NCI-H1436 (cell line): ENCODE data around the gene MNT.
A peak's percentile ranks its signal among the peaks of the same experiment; 100 is the strongest.

Experiments used
- DNase-seq: peaks from one replicate; lab custom pipeline; 2025; lab: John Stamatoyannopoulos, UW

The MNT gene

GRCh38 chr17:2415081-2415480, 14.2 kb upstream of the MNT start:
- DNase-seq: no peak

DNA sequence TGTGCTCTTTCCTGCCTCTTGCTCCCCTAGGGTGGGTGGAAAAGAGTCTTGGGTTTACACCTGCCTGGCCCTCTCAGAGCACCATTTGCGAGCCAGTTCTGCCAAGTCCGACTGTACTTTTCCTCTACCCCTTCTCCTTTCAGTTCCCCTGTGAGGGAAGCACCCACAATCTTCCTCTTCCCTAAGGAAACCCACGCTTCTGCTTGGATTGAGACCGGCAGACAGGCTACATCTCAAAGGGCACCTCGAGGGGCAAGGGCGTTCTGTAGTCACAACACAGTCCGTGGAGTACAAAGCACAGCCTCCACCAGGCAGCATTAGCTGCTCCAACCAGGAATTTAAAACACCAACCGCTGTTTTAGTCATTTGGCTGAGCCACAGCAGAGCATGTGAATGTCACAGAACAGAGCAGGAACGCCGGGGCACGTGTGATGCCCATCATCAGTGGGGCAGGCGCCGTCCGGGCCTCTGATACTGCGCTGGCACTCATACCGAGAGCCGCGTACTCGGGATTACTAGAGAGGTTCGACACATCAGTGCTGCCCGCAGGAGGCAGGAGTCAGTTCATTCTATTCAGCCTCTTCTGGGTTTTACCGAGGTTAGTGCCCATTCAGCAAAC, 13.7 kb upstream of the MNT start:
- DNase-seq: no peak

- DNase-seq: no peak
These were observed 11.7 kb upstream of the MNT start for GRCh38 chr17:2412561-2413021.

DNA sequence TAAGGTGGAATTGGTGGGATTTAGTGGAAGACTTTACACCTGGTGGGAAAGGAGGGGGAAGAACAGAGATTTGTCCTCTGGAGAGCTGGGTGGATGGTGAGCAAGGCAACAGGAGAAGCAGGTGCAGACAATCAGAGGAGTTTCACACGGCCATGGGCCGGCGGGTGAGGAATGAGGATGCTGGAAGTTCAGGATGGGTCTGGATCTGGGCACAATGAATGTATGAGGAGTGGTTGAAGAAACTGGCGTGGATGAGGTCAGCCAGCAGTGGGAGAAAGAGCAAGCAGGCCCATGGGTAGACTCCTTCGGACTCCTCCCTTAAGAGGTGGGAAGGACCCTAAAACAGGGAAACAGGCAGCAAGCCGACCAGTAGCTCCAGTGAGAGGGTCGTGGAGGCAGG, 10.1 kb upstream of the MNT start:
- DNase-seq: no peak

- DNase-seq: no peak
These were observed 6.3 kb upstream of the MNT start for GRCh38 chr17:2406903-2407790.

- no peak for DNase-seq
These were observed 5.5 kb upstream of the MNT start for GRCh38 chr17:2406271-2406902.

DNA sequence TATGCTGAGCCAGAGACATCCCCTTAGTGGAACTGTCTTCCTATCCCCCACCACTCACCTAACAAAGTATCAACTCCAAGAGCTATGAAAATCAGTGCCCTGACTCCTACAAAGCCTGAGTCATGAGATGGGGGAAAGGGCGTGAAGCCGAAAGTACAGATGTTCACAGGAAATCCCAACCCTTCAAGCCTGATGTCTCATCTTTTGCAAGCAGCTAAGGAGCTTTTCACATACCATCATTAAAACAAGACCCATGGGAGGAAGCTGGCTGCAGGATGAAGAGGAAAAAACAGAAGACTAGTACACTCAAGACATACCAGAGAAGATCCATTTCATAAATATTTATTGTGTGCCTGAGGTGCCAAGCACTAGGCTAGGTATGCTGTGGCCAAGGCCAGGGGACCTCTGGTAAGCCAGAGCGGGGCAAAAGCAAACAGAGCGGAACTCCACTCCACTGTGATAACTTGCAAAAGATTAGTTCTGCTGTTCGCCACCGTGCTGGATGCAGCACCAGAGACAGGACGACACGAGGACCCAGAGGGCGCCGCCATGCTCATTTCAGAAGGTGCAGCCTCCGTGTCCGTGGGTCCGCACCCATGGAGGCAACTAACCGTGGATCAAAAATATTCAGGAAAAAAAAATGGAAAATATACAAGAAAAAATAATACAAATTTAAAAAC, 4.5 kb upstream of the MNT start:
- no peak for DNase-seq

DNA sequence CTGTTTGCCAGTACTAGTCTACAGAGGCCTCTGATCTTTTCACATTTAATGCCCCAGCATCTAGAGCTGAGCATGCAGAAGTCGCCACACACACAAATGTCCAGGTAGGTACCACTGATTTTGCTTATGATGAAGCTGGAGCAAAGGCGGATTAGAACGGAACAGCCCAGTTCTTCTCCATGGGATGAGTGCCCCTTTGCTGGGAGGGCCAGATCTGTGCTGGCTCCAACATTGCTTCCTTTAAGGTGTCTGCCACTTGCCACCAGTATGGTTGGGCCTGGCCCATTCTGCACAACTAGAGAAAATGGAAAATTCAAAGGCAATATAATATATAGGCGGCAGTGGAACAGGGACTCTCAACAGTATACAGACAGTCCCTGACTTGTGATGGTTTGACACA, 2.2 kb upstream of the MNT start:
- DNase-seq: no peak

GRCh38 chr17:2402544-2402943, 1.7 kb upstream of the MNT start:
- DNase-seq: no peak

DNA sequence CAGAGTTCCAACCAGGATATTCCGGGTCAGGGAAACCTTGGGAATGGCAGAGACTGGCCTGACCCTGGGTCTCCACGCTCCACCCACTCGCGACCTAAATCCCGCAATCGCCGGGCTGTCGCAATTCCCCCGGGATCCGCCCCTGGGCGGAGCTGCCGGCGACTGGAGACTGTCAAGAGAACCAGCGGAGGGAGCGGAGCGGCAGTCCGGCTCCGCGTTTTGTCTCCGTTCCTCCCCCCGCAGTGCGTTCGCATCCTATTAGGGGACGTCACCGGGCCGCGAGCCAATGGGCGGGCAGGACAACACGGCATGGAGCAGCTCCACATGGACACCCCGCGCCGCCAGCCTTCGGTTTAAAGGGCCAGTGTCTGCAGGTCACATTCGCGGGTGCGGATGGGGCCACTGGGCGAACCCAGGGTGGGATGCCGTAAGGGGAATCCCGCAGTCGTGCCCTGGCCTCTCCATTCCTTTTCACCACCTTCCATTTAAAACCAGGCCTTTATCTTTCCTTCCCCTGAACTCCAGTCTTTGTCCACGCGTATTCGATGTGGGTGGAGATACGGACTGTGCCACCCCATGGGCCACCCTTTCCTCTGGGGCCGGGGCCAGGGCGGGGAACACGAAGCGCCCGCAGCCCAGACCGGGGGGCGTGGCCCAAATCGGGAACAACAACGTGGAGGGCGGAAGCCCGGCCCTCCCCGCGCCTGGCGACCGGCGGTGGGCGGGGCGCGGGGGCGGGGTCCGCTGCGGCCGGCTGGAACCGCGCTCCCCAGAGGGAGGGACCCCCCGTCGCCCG, 764 bp upstream of the MNT start:
- peak; percentile 97 for DNase-seq

- peak; percentile 47 for DNase-seq
These were observed 390 bp downstream of the MNT start for GRCh38 chr17:2400474-2400866.

- DNase-seq: peak; percentile 94
These were observed 1.0 kb downstream of the MNT start for GRCh38 chr17:2399572-2400473.

- peak; percentile 76 for DNase-seq
These were observed 1.9 kb downstream of the MNT start for GRCh38 chr17:2398655-2399571.

GRCh38 chr17:2398182-2398581, 2.7 kb downstream of the MNT start:
- DNase-seq: no peak

DNA sequence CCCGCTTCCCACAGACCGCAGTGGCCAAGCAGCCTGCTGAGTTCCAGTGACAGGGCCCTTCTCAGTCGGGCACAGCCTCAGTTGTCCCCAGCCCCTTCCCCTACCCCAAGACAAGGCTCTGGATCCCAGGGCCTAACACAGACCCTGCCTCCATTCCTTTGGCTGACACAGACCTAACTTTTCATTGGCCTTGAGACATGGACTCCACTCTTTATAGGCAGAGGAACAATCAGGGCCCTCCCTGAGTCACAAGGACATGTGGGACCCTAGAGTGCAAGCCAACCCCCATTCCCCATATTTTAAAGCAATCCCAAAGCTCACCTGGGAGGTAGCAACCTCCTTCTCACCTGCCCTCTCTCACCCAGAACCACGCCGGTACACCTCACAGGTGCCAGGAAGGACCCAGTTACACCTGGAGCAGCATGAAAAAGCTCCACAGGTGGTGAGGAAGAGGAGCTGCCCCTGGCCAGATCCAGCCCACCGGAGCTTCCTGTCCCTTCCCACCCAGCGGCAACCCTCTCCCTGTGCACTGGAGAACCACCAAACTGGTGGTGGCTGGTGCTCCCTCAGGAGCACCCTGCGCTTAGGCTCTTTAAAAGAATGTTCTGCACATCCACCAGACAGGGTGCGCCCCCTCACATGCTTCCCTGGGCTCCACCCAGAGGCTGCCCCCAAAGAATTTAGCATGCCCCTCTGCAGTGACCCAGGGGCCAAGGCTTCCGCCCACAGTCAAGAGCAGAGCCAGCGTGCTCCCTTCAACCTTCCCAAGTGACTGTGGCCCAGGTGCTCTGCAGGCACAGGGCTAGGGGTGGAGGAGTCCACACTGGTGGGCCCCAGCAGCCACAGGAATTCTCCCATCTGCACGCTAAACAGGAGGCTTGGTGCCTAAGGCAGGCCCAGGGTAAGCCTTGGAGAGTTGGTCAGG, 3.4 kb downstream of the MNT start:
- DNase-seq: no peak

GRCh38 chr17:2396568-2397246, 4.2 kb downstream of the MNT start:
- peak; percentile 88 for DNase-seq

DNA sequence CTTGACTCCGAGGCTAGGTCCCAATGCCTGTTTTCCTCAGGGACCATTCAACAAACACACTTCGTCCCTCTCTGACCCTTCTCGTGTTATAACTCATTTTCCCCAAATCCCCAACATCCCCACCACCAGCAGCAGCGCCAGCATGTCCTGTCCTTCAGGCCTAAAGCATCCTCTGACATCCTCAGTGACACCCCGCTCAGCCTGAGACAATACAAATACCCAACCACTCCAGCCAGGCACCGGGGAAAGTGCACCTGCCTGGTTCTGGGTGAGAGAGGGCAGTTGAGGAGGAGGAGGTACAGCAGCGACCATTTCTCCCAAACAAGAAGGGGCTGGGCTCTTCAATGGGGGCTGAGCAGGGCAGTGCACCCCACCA, 4.7 kb downstream of the MNT start:
- no peak for DNase-seq
